HG03095 (cell line): Measurements from ENCODE around the gene BSND.

Source experiments
- ATAC-seq: cut with Tn5 transposase; IDR thresholded peaks from one replicate; pipeline ENCODE4 v1.9.1; 2021; ENCODE audit warnings: moderate library complexity; ENCODE audit not compliant: unreplicated experiment

The BSND gene

DNA sequence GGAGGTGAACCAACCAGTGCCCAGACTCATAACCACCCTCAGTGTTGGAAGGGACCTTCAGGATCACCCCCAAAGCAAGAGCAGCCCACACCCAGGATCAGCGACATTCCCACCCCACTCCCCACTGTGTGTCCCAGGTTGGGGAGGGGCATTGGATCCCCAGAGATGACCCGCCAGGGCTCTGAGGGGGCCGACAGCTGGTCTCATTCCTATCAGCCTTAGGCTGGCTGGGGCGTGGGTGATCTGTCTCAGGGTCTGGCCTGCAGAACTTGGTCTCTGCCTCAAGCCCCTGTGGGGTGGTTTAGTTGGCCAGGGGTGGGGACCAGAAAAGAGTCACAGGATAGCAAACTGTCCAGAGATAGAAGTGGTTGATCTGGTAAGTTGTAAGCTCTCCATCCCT is 7.8 kb upstream of the BSND start:
- ATAC-seq, result no peak

DNA sequence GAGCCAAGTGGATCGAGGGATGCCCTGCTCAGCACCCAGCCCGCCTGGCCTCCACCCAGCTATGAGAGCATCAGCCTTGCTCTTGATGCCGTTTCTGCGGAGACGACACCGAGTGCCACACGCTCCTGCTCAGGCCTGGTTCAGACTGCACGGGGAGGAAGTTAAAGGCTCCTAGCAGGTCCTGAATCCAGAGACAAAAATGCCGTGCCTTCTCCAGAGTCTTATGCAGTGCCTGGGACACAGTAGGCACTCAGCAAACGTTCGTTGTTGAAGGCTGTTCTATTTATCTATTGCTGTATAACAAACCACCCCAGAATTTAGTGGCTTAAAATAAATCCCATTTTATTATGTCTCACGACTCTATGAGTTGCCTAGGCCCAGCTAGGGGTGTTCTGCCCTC is 6.8 kb upstream of the BSND start:
- ATAC-seq, result no peak

GRCh38 chr1:54993140-54993539 is 5.6 kb upstream of the BSND start:
- ATAC-seq, result no peak

DNA sequence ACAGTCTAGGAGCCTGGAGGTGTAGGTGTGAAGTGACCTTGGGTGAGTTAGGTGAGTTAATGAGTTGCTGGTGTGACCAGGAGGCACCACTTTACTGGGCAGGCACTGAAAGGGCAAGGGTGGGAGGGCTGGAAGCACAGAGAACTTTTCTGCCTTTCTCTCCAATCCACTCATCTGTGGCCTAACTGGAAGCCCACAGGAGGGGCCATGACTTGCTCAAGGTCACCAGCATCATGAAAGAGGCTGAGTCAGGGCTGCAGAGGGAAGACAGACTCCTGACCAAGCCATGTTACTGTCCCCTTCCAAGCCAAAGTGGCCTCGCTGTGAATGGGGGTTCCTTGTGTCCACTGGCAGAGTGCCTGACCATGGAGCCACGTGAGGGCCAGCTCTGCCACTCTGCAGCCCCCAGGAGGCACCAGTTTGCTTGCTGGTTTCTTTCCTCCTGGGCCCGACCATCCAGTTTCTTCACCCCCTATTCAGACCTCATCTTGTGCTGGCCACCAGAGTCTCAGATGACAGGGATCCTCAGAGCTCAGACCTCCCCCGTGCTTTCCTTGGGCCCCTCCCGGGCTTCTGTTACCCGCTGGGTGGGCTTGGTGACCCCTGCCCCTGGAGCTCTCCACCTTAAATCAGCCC is 4.3 kb upstream of the BSND start:
- no peak for ATAC-seq

DNA sequence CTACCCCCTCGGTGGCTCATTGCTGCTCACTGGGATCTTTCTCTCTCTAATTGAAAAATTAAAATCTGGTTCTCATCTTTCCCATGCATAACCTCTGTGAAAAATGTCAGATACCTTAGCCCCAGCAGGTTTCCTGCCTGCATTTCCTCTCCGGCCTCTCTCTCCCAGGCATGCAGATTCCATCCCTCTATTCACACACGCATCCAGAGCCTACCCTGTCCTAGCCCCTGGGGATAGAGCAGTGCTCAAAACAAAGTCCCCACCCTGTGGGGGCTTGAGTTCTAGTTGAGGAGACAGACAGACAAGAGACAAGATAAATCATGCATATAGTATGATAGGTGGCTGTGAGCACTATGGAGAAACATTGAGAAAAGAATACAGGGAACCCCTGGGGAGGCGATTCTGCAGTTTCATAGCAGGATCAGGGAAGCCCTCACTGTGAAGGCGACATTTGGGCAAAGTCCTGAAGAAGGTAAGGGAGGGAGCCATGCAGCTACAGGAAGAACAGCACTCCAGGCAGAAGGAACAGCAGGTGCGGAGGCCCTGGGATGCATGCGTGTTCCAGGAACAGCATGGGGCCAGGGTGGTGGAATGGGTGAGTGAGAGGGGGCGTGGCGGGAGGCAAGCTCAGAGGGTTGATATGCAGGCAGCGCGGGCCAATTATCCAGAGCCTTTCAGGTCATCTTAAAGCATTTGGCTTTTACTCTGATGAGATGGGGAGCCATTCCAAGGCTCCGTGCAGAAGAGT is 3.5 kb upstream of the BSND start:
- no peak for ATAC-seq

GRCh38 chr1:54995835-54996234 is 2.9 kb upstream of the BSND start:
- ATAC-seq, result no peak

GRCh38 chr1:54996359-54996868 is 2.3 kb upstream of the BSND start:
- peak; percentile 82 for ATAC-seq

DNA sequence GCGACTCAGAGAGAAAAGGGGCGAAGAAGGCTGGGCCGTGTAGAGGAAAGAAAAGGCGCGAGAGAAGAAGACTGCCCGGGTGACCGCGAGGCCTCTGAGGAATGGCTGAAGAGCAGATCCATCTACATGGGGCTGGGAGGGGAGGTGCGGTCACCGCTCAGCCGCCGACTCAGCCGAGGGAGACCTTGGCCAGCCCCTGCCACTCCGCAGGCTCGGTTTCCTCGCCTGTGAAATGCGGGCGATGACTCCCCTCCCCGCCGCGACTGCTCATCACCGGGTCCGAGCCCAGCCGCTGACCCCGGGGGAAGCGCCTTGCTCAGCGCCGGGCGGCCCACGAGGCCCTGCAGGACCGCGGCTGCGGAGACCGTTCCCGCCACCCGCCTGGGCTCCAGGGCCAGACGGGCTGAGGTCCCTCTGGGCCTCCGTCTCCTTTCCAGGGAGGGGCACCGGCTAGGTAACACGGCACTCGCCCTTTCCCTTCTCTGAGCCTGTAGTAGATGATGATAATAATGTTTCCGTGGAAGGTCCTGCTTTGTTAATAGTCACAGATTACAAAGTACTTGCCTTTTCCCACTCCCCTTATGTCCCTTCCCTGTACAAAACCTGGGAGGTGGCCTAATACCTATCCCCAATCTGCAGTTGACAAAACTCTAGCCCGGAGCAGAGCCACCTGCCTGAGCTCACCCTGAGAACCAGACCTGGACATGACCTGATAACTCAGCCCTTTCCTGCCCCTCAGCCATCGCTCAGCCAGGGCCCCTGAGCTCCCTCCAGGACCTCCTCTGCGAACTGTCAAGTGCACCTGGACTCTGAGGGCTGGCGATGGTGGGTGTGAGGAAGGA is 1.6 kb upstream of the BSND start:
- ATAC-seq, result no peak

- ATAC-seq, result no peak
Measured at GRCh38 chr1:54997711-54997986, 1.1 kb upstream of the BSND start.

DNA sequence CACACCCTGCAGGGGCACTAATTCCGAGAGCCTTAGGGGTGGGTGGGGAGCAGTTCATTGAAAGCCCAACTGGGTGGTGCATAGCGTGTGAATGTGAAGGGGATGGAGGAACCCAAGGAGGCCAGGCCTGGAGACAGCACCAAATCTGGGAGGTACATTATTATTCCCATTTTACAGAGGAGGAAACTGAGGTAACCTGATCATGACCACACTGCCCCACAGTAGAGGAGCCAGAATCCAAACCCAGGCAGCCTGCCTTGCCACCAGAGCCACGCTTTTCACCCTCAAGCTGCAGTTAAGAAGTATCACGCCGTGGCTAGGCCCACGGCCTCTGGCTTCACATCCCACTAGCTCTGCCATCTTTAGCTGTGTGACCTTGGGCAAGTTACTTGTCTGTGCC is 633 bp upstream of the BSND start:
- ATAC-seq, result no peak

DNA sequence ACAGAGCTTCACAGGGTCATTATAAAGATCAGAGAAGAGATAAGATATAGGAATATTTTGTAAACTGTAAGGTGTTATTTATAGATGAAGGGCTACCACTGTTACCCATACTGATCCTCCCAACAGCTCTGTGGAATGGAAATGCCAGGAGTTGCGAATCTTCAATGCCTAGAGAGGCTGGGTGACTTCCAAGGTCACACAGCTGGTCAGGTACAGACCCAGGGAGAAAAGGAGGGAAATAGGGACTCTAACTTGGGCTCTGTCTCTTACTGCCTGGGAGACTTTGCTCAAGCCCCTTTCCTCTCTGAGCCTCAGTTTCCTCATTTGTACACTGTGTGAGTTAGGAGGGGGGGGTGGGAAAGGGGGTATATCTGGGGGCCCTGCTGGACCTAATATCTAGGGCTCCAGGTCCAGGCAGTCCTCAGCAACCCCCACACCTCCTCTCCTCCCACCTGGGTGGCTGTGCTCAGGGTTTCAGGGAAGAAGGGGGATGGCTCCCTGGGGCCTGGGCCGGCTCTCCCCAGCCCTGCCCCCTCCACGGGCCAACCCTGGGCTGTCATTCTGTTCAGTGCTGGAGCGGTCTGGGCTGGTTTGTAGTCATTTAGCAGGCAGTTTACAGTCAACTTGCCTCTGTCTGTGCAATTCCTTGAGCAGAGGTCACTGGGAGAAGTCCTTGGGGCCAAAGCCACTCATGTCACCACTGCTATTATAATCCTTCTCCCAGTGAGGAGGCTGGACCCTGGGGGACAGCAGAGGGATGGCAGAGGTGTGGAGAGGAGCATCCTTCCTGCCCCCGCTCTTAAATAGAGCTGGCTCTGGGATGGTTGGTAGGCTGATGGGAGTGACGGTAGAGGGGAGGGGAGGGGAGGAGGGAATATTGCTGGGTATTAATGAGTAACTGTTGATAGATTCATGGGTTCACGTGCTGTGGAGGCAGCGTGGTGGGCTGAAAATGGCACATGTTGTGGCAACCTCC is 1.7 kb downstream of the BSND start:
- ATAC-seq, result no peak

DNA sequence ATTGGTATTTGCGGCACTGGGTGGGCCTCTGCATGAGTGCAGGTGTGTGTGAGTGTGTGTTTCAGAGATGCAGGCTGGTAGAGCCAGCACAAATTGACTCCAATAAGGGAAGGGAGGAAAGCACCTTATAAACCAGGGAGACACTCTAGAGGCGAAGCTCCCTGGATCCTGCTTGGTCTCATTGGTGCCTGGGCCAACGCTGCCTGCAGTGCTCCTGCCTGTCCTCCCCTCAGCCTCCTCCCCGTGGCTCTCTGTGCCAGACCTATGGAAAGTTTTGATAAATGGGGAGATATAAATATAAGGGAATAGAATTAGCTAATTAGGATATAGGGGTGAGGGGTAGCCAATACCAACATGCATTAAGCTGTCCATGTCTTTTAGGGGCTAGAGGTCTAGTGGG is 2.6 kb downstream of the BSND start:
- no peak for ATAC-seq

DNA sequence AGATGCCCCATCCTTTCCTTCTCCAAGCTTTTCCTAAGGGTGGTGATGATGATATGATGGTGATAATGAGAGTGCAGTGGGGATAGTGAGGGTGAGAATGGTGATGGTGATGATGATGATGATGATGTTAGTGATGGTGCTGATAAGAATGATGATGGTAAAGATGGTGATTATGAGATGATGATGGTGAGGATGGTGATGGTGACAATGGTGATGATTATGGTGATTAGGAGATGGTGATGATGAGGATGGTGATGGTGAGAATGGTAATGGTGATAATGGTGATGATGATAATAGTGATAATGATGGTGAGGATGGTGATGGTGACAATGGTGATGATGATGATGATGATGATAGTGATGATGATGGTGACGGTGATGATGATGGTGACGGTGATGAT is 4.0 kb downstream of the BSND start:
- ATAC-seq, result no peak

GRCh38 chr1:55005351-55006140 is 6.8 kb downstream of the BSND start:
- no peak for ATAC-seq

GRCh38 chr1:55006931-55007330 is 8.2 kb downstream of the BSND start:
- ATAC-seq, result no peak

- ATAC-seq, result no peak
Measured at GRCh38 chr1:55007625-55008024, 8.9 kb downstream of the BSND start.

GRCh38 chr1:55010194-55010886 is 11.6 kb downstream of the BSND start:
- ATAC-seq, result no peak

GRCh38 chr1:55010887-55011217 is 12.1 kb downstream of the BSND start:
- ATAC-seq, result no peak

DNA sequence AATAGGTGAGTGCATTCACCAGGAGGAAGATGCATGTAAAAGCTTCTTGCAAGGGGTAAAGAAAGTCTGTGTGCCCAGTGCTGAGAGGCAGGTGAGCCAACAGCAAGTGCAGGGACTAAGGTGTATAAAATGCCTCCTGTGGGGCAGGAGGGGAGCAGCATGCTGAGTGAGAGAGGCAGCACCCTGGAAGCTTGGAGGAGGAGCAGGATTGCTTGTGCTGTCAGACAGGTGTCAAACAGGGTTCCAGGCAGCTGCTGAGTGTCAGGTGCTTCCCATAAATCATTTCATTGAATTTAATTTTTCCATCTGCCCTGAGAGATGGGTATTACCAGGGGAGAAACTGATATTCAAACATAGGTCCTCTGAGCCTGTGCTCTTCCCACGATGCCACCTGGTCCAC is 13.9 kb downstream of the BSND start:
- ATAC-seq, result no peak

- no peak for ATAC-seq
Measured at GRCh38 chr1:55015123-55015522, 16.4 kb downstream of the BSND start.
